Endothelial cell of umbilical vein (primary cell): Measurements from ENCODE around the gene SYNCRIP. TPM values are rescaled to one million over a fixed set of nuclear protein-coding genes. Genes with fewer than 3 reads are reported as not detected.

Source experiments
- BruUV-seq: library from RNA; stranded (reverse); fragments of 400-500 nt; replicated peaks from 2 replicates; lab custom pipeline; 2021; lab: Mats Ljungman, UMichigan
- CTCF ChIA-PET: fragments of 300-600, 350-600 bp; sonication (Branson Sonifier 250); formaldehyde crosslinking; loops from one replicate; lab custom pipeline; 2021; ENCODE audit warnings: antibody characterized with exemption, inconsistent platforms; lab: Charles Lee
- POLR2A ChIA-PET: fragments of 300-600, 350-600 bp; sonication (Branson Sonifier 250); formaldehyde crosslinking; loops from one replicate; lab custom pipeline; 2021; ENCODE audit warnings: antibody characterized with exemption, inconsistent platforms; lab: Charles Lee
- DNase-seq: peaks from one replicate; pipeline ENCODE4 v3.0.0-alpha.2; 2011; ENCODE audit warnings: low read depth, low spot score
- FAIRE-seq: peaks from 2 replicates; lab custom pipeline; 2011; peaks lifted over from hg19 to GRCh38; lab: Jason Lieb, UNC
- H2AFZ ChIP-seq: 2 replicates; pipeline ENCODE4 v1.6.0; 2012; ENCODE audit warnings: low read depth, low read length, control low read depth, inconsistent platforms
- H3K27ac ChIP-seq: 2 replicates; pipeline ENCODE4 v1.5.1; 2011; ENCODE audit warnings: low read depth, mild to moderate bottlenecking, control low read depth, low read length, moderate library complexity; ENCODE audit not compliant: insufficient read depth
- H3K27me3 ChIP-seq, 2 experiments: 2 replicates each; pipeline versions ENCODE4 v1.6.0 to v1.6.1; 2011; ENCODE audit warnings: low read length in 2 of 2, mixed read lengths in 1 of 2; ENCODE audit not compliant: control insufficient read depth in 2 of 2, insufficient read depth in 2 of 2
- H3K36me3 ChIP-seq, 2 experiments: 2 replicates in 1 of 2; 3 replicates in 1 of 2; pipeline ENCODE4 v1.5.1; 2011; ENCODE audit warnings: low read length in 2 of 2, mild to moderate bottlenecking in 1 of 2, moderate library complexity in 1 of 2; ENCODE audit not compliant: control insufficient read depth in 2 of 2, insufficient read depth in 2 of 2; ENCODE audit errors: extremely low read depth in 1 of 2
- H3K4me1 ChIP-seq: 3 replicates; pipeline ENCODE4 v1.5.1; 2011; ENCODE audit warnings: mild to moderate bottlenecking, low read length; ENCODE audit not compliant: control insufficient read depth, insufficient read depth; ENCODE audit errors: extremely low read depth
- H3K4me2 ChIP-seq: 2 replicates; pipeline ENCODE4 v1.6.1; 2011; ENCODE audit warnings: low read length, control low read depth, mixed read lengths; ENCODE audit not compliant: insufficient read depth
- H3K4me3 ChIP-seq, 3 experiments: fragments of 200-600 bp in 1 of 3; sonication (generic), shearing (Covaris generic) in 1 of 3; replicated peaks in 1 of 3; 2 replicates each; pipeline ENCODE4 v1.5.1; 2011 to 2016; ENCODE audit warnings: control low read depth in 3 of 3, low read length in 3 of 3, mild to moderate bottlenecking in 2 of 3, inconsistent platforms in 1 of 3, low read depth in 1 of 3, moderate library complexity in 1 of 3; ENCODE audit not compliant: insufficient read depth in 1 of 3
- H3K79me2 ChIP-seq: 2 replicates; pipeline ENCODE4 v1.6.0; 2012; ENCODE audit warnings: low read length, inconsistent platforms; ENCODE audit not compliant: control insufficient read depth, insufficient read depth
- H3K9ac ChIP-seq: replicated peaks from 2 replicates; pipeline ENCODE3; 2011; ENCODE audit warnings: low read length, control low read depth; ENCODE audit not compliant: insufficient read depth; ENCODE audit errors: extremely low read depth
- H3K9me1 ChIP-seq: replicated peaks from 3 replicates; pipeline ENCODE4 v1.6.0; 2011; ENCODE audit warnings: mild to moderate bottlenecking, low read length; ENCODE audit not compliant: control insufficient read depth, insufficient read depth; ENCODE audit errors: extremely low read depth
- H3K9me3 ChIP-seq: replicated peaks from 2 replicates; pipeline ENCODE4 v1.5.1; 2012; ENCODE audit warnings: low read length, inconsistent platforms; ENCODE audit not compliant: control insufficient read depth, insufficient read depth
- H4K20me1 ChIP-seq: replicated peaks from 2 replicates; pipeline ENCODE3; 2011; ENCODE audit warnings: mild to moderate bottlenecking, low read length; ENCODE audit not compliant: control insufficient read depth, insufficient read depth; ENCODE audit errors: extremely low read depth
- EZH2 ChIP-seq: IDR thresholded peaks from 2 replicates; pipeline ENCODE4 v1.6.1; 2012; ENCODE audit warnings: borderline replicate concordance, low read depth, mild to moderate bottlenecking, moderate library complexity, low read length, inconsistent platforms; ENCODE audit not compliant: severe bottlenecking
- FOS ChIP-seq: IDR thresholded peaks from 2 replicates; pipeline ENCODE4 v1.6.1; 2011; ENCODE audit warnings: mild to moderate bottlenecking, low read length, moderate library complexity, borderline replicate concordance; ENCODE audit not compliant: insufficient read depth
- GATA2 ChIP-seq: IDR thresholded peaks from 2 replicates; pipeline ENCODE4 v1.7.0; 2011; ENCODE audit warnings: low read depth, mild to moderate bottlenecking, moderate library complexity, mixed read lengths, low read length; ENCODE audit not compliant: insufficient read length, insufficient read depth
- JUN ChIP-seq: IDR thresholded peaks from 2 replicates; pipeline ENCODE4 v1.6.1; 2011; ENCODE audit warnings: borderline replicate concordance, low read depth; ENCODE audit not compliant: insufficient read length, insufficient read depth
- MYC ChIP-seq: IDR thresholded peaks from one replicate; pipeline ENCODE4 v1.6.1; 2011; ENCODE audit warnings: mild to moderate bottlenecking, low read depth, low read length
- POLR2A ChIP-seq: IDR thresholded peaks from 2 replicates; pipeline ENCODE4 v1.6.1; 2012; ENCODE audit warnings: low read depth, mild to moderate bottlenecking, control low read depth, low read length
- POLR2AphosphoS5 ChIP-seq: IDR thresholded peaks from 2 replicates; pipeline ENCODE4 v1.6.1; 2012; ENCODE audit warnings: low read depth, mild to moderate bottlenecking, control low read depth, low read length, moderate library complexity; ENCODE audit not compliant: insufficient read depth
- dilution Hi-C: fragments of 300-500 bp; cut with MboI; formaldehyde crosslinking; loops from one replicate; pipeline ENCODE4 v1.15.0; 2019; ENCODE audit warnings: low sequenced_read_pairs; ENCODE audit not compliant: extremely low pct_ligation_motif_present
- intact Hi-C: fragments of 100-400 bp; cut with micrococcal nuclease; formaldehyde crosslinking; loops from one replicate; pipeline ENCODE4 v1.10.0; 2022
- polyA plus RNA-seq, 4 experiments: library from polyadenylated mRNA; depleted of rRNA in 3 of 4; stranded (reverse) in 3 of 4; unstranded in 1 of 4; fragments of >200 nt; gene quantifications; 2 replicates each; pipeline versions ENCODE4 v1.2.1 to v1.2.3, GENCODE V29; 2011 to 2012; ENCODE audit warnings: missing spikeins in 1 of 4
- total RNA-seq: library from RNA; stranded (reverse); gene quantifications from 2 replicates; pipeline ENCODE4 v1.2.3, GENCODE V29; 2021
- TF ChIP-seq, protein P1 (sequence below): IDR thresholded peaks from 2 replicates; pipeline ENCODE4 v1.6.1; 2011; ENCODE audit not compliant: insufficient read depth, insufficient read length
- TF ChIP-seq, protein P2 (sequence below), 2 donors: IDR thresholded peaks; 1 replicate in 1 of 2; 2 replicates in 1 of 2; pipeline ENCODE4 v1.5.1; 2011; ENCODE audit warnings: low read length in 2 of 2, mild to moderate bottlenecking in 2 of 2, moderate library complexity in 2 of 2, control low read depth in 1 of 2, inconsistent platforms in 1 of 2, low read depth in 1 of 2; ENCODE audit not compliant: insufficient read depth in 1 of 2; ENCODE audit errors: extremely low read depth in 1 of 2

The SYNCRIP gene
- total and polyA plus RNA-seq, 2 donors (not counting 3 experiments of a cell fraction or from before 2014, with no cell fraction given) = 16.3 to 155 TPM

DNA sequence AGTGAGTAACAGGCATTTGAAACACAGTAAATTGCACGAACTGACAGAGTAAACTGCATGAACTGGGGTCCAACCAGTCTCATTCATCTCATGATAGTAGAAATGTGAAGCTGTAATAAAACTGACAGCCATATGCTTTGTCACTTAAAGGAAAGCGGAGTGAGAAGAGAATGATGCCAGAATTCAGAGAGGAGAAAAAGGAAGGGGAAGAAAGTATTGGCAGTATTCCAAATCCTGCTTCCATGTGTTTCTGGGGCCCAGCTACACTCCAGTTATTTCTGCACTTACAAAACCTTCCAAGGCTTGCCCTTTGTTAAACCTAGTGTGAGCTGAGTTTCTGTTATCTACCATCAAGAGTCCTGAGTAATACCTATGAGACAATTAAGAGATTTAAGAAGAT, 66.2 kb downstream of the SYNCRIP start:
- H3K4me3 ChIP-seq = no peak overlapping the region
- peaks cover 0 to 2% of the 10 kb centered on the region in 2 experiments for H3K36me3 ChIP-seq
- no peak overlapping the region for H3K4me2 ChIP-seq
- BruUV-seq = no TSS peak
- no peaks in the 10 kb centered on the region for H3K27me3 ChIP-seq
- POLR2A ChIA-PET = no interaction called here
- CTCF ChIA-PET = interaction anchor here (1.1 kb wide), 1 partner anchor 222 kb away, joined by 3 read pairs; no protein-coding TSS in a partner anchor
- FAIRE-seq (peak; percentile 50), DNase-seq (peak; percentile 42)
- no peaks in the 10 kb centered on the region for H3K9me3 ChIP-seq
- peaks cover 21% of the 10 kb centered on the region for H3K4me1 ChIP-seq
- H3K9ac ChIP-seq = no peak overlapping the region
- peaks cover 3% of the 10 kb centered on the region for H4K20me1 ChIP-seq
- peaks cover 2% of the 10 kb centered on the region for H3K9me1 ChIP-seq
- intact Hi-C loops (no loop called here), dilution Hi-C loops (no loop called here)
- no peak overlapping the region for H3K27ac ChIP-seq
- TF ChIP-seq POLR2A = no peak
- TF ChIP-seq, protein P1, sequence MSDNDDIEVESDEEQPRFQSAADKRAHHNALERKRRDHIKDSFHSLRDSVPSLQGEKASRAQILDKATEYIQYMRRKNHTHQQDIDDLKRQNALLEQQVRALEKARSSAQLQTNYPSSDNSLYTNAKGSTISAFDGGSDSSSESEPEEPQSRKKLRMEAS = no peak
- no peak for TF ChIP-seq EZH2
- no peak for TF ChIP-seq JUN
- no peak for TF ChIP-seq POLR2AphosphoS5
- TF ChIP-seq, protein P2, sequence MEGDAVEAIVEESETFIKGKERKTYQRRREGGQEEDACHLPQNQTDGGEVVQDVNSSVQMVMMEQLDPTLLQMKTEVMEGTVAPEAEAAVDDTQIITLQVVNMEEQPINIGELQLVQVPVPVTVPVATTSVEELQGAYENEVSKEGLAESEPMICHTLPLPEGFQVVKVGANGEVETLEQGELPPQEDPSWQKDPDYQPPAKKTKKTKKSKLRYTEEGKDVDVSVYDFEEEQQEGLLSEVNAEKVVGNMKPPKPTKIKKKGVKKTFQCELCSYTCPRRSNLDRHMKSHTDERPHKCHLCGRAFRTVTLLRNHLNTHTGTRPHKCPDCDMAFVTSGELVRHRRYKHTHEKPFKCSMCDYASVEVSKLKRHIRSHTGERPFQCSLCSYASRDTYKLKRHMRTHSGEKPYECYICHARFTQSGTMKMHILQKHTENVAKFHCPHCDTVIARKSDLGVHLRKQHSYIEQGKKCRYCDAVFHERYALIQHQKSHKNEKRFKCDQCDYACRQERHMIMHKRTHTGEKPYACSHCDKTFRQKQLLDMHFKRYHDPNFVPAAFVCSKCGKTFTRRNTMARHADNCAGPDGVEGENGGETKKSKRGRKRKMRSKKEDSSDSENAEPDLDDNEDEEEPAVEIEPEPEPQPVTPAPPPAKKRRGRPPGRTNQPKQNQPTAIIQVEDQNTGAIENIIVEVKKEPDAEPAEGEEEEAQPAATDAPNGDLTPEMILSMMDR (IDR thresholded peaks at IDR 0.05; ENCODE audit: extremely low read depth in 1 of 2, insufficient read depth in 1 of 2, low read depth in 1 of 2, low read length in 2 of 2) = no peak
- TF ChIP-seq FOS = no peak
- TF ChIP-seq GATA2 = no peak
- no peak for TF ChIP-seq MYC
- no peak overlapping the region for H2AFZ ChIP-seq
- H3K79me2 ChIP-seq = peaks cover 71% of the 10 kb centered on the region
